ENCODE data around the gene CENPU.
"Not testable (repeated sequence)": the region's sequence is repeated elsewhere in the genome, so short reads cannot be mapped to it uniquely, and the experiment has no call there.

Gene CENPU

DNA sequence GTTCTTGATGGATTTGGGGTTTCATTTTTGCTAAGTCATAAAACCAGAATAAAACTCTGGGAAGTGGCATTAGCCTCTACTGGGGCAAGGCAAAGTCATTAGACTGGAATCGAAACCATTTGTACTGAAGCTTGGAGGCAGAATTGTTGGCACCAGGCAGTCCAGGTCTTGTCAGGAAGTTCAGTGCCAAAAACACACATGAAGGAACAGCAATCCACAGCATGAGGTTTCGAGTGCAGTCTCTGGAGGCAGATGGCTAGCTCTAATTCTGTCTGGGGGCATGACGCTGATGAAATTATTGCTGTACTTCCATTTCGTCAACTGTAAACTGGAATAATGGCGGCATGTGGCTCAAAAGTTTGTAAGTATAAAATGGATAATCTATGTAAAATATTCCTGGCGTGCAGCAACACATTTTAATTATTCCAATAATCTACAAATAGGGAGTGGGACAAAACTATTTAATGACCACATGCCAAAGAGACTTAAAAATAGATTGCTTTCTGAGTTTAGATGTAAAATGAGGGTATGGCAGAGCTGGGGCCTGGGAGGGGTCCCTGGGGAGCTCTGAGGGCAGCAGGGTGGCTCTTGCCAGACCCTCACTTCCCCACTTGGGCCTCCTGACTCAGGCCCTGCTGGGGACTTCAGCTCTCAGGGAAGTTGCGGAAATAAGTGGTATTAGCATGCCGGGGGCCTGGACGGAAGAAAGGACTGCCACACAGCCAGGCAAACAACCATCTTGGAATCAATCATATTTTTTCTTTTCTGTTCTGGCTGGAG, 18.8 kb upstream of the CENPU start:
- no peak for DNase-seq (ENCODE audit: low spot score)

DNA sequence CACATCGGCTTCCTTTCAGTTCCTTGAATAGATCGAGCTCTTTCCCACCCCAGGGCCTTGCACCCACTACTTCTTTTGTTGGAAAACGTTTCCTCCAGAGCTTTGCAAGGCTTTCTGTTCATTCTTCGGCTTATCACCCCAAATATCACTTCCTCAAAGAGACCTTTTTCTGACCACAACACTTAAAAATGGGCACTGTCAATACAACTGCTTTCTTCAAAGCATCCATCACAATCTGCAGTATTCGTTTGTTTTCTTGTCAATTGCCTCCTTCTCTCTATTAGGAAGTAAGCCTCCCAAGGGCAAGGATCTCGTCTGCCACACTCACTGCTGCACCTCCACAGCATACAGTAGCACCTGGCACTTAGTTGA, 17.7 kb upstream of the CENPU start:
- DNase-seq (ENCODE audit: low spot score), result no peak

DNA sequence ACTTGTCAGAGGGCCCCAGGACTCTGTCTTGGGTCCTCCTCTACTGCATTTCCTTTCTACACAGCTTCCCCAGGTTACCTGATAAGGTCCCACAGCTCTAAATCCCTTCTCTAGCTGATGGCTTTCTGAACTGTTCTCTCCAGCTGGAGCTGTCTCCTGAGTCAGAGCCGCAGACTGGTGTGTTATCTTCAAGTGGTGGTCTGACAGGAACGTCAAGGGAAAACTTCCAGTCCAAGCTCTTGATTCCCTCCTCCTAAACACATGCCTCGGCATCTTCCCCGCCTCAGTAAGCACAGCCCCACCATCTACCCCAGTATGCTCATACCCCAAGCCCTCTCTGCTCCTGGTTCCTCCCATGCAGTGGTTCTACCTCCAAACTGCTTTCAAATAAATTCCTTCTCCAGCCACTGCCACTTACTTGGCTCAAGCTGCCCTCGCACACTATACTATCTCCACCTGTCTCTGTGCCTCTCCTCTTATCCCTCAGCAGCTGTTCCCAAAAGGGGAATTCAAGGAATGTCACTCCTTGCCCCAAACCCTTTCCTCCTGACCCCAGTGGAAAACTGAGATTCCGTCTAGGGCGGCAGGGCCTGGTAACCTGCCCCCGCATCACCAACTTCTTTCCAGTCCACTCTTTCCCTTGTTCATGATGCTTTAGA, 17.2 kb upstream of the CENPU start:
- no peak for DNase-seq (ENCODE audit: low spot score)

DNA sequence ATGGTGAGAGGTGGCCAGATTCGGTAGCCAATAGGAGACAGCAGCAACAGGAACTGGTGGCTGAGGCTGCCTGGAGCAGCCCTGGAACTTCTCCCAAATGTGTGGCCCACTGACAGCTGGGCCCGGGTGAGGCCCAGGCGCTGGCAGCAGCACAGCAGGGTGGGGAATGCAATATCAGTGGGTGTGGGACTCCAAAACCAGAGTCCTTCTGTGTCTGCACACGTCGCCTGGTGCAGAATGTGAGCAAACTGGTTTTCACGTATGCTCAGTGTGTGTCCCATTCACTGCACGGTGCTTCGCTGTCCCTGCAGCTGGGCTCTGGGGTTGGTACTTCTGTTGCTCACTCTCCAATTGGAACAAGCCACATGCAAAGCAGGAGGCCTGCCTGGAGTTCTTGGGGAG, 14.4 kb upstream of the CENPU start:
- DNase-seq (ENCODE audit: low spot score), result no peak

DNA sequence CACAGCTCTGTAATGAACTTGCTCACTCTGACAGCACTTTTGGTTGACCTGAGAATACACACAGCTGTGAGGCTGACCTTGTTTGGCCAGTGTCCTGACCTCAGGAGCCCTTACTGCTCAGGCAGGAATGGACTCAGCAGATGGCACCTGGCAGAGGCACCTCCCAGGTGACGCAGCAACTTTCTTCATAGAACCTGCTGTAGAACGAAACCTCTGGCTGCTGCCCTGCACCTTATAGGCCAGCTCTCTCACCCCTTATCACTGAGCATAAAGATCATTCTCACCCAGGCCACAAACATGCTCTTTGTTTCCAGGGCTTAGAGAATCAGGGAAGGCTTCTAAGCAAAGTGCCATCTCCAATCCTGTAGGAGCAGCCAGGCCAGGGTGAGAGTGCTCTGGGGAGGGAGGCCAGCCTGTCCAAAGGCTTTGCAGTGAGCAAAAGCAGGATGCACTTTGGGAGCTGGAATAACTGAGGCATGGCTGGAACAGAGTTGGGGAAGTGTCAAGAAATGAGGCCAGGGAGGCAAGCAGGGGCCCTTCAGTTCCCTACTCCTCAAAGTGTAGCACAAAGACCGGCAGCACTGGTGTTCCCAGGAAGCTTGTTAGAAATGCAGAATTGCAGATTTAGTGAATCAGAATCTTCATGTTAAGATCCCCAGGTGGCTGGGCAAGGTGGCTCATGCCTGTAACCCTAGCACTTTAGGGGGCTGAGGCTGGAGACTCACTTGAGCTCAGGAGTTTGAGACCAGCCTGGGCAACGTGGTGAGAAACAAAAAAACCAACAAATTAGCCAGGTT, 13.3 kb upstream of the CENPU start:
- no peak for DNase-seq (ENCODE audit: low spot score)

DNA sequence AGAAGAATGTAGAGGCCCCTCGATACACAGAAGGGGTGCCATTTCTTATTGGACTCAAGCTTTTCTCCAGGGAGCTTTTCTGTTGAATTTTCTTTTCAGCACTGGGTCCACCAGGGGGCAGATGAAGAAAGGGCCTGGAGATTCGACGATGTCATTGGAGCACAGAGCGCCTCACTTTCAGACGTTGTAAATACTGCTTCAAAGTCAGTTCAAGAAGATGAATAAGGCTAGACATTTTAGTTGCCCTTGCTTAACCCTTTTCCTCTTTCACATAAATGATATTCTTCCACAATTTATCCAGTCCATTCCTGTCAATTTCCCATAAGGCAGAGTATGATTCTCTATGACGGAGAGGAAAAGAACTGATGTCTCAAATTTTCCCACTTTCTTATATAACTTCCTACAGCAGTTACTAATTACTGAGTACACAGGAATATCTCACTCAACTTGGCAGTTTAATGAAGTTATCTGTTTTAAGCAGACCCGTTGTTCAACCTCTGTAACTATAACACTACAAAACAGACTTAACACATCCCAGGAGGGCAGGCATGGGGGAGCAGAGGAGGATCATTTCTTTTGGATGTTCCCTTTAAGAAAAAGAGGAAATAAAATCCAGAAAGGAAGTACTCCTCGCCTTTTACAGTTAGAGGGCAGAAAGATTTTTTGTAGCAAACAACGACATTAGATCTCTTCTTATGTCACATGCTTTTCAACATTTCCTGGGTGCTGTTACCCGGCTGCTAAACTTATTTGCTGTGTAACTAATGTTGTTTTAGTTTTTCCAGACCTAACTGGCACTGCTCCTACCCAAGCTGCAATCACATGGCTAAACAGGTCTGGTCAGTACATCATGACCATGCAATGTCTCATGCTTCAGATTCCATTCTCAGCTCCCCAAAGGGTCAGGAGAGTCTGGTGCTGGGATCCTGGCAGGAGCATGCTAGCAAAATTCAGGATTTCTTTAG, 12.2 kb upstream of the CENPU start:
- DNase-seq (ENCODE audit: low spot score), result peak; percentile 73

DNA sequence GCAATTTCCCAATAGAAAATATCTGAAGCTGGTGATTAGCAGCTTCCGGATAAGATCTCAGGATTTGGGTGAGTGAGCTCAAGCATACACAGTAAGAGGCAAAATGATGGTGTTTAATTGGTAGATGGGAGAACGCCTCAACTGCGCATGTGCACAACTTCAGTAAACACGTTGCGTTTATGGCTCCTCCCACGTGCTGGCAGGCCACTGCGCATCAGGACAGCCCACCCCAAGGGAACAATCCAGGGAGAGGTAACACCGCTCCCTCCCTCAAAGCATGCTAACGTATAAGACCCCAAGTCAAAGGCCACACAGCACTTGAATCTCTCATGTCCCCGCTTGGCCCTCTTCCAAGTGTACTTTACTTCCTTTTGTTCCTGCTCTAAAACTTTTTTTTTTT, 10.3 kb upstream of the CENPU start:
- DNase-seq (ENCODE audit: low spot score), result no peak

DNA sequence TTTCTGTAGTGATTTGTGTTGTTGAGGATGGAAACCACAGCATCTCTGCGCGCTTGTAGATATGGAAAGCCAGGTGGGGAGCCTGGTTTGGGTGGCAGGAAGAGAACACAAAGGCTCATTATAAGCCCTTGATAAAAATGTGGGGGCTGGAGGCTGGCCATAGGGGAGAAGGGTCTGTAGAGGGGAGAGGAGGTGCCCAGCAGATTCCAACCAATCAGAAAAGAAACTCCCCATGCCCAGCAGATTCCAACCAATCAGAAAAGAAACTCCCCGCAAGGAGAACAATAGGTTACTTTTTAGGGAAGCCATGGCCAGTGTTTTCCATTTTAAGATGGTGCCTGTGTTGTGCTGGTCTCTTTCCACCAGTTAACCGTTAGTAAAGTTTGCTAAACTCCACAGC, 9.8 kb upstream of the CENPU start:
- no peak for DNase-seq (ENCODE audit: low spot score)

DNA sequence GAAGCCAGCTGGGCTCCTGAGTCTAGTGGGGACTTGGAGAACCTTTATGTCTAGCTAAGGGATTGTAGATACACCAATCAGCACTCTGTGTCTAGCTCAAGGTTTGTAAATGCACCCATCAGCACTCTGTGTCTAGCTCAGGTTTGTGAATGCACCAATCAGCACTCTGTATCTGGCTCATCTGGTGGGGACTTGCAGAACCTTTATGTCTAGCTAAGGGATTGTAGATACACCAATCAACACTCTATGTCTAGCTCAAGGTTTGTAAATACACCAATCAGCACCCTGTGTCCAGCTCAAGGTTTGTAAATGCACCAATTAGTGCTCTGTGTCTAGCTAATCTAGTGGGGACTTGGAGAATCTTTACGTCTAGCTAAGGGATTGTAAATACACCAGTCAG, 7.8 kb upstream of the CENPU start:
- DNase-seq (ENCODE audit: low spot score), result not testable (repeated sequence)

DNA sequence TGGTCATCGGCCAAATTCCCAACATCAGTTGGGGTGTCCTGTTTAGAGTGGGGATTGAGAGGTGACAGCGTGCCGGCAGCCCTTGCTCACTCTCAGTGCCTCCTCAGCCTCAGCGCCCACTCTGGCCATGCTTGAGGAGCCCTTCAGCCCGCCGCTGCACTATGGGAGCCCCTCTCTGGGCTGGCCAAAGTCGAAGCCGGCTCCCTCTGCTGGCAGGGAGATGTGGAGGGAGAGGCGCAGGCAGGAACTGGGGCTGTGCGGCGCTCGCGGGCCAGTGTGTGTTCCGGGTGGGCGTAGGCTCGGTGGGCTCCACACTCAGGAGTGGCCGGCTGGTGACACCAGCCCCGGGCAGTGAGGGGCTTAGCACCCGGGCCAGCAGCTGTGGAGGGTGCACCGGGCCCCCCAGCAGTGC, 7.1 kb upstream of the CENPU start:
- DNase-seq (ENCODE audit: low spot score), result no peak

DNA sequence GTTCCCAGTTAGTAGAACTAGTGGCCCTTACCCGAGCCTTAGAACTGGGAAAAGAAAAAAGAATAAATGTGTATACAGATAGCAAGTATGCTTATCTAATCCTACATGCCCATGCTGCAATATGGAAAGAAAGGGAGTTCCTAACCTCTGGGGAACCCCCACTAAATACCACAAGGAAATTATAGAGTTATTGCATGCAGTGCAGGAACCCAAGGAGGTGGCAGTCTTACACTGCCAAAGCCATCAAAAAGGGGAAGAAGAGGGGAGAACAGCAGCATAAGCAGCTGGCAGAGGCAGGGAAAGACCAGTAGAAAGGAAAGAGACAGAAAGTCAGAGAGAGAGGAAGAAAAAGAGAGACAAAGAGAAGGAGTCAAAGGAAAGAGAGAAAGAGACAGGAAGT, 5.7 kb upstream of the CENPU start:
- not testable (repeated sequence) for DNase-seq (ENCODE audit: low spot score)

DNA sequence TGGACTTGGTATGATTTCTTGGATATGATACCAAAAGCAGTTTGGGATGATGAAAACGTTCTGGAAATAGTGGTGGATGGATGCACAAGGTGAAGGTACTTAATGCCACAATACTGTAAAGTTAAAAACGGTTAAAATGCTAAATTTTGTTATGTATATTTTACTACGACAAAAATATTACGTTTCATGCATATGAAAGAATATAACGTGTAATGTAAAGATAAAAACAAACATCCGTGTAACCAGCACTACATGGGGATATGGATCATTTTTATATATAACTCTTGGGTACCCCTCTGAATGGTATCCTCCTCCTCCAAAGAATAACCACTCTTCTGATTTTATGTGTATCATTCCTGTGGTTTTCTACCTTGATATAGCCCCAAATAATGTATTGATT, 862 bp upstream of the CENPU start:
- DNase-seq (ENCODE audit: low spot score), result no peak

DNA sequence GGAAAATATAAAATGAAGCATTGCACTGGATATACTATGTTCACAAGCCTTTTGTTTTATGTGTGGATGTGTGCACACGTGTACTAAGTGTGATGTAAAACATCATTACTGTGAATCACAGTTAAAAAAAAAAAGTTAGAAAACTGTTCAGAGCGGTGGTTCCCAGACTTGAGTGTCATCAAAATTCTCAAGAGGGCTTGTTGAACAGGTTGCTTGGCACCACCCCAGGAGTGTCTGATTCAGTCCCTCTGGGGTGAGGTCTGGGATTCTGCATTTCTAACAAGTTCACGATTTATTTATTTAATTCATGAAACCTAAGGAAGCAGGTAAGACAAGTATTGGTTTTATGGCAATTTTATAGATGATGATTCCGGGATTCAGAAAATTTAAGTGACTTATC, 1.8 kb downstream of the CENPU start:
- DNase-seq (ENCODE audit: low spot score), result no peak

DNA sequence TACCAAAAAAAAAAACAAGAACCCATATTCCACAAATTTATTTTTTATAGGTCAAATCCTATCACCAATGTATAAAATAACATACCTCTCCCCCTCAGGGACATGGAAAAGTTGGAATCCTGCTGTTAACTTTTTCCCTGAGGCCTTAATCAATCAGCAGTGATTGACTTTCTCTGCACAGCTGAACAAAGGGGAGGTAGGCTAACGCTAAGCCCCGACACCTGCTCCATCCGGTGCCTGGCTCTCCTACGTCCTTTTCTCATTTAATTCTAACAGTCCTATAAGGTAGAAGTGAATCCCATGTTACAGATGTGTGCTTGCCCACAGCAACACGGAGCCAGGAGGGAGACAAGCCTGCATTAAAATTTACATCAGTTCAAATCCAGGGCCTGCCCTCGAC, 2.8 kb downstream of the CENPU start:
- no peak for DNase-seq (ENCODE audit: low spot score)

DNA sequence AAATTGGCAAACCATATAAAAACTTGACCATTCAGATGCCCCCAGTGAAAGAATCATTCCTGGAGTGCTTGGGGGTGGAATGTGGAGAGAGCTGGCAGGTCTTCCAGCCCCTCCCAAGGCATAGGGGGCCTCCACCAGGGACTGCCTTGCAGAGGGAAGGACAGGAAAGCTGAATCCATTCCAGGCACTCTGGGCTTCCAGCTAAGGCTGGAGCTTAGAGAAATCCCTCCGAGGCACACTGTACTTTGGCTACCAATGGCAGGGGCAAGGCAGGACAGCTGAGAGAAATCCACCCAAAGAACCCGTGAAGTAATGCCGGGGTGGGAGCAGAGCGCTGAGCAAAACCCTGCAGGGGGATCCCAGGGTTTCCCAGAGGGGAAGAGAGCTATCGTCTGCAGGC, 4.0 kb downstream of the CENPU start:
- DNase-seq (ENCODE audit: low spot score), result no peak

DNA sequence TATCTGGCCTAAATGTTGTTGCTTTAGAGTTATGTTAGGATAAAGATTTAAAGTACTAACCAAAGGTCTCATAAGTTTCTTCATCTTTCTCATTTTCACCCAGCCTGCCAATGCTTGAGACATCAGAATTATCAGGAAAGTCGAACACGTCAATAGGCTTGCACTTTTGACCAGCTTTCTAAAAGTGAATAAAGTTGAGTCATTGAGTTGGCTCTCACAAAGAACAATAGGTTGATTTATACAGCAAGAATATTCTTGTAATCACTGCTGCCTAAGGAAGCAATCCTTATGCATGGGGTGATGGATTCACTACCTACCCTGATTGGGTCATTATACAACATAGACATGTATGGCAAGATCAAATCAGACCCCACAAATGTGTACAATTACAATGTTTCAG, 5.0 kb downstream of the CENPU start:
- DNase-seq (ENCODE audit: low spot score), result no peak

DNA sequence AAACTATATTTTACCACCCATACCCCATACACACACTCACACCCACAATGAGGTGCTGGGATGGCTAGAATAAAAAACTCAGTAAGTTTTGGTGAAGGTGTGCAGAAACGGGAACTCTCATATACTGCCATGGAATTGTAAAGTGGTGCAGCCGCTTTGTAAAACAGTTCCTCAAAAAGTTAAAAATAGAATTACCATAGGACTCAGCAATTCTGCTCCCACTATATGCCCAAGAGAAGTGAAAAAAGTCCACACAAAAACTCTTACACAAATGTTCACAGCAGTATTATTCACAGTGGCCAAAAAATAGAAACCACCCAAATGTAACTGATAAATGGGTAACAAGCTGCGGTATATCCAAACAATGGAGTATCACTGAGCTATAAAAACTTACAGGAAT, 6.5 kb downstream of the CENPU start:
- DNase-seq (ENCODE audit: low spot score), result no peak

DNA sequence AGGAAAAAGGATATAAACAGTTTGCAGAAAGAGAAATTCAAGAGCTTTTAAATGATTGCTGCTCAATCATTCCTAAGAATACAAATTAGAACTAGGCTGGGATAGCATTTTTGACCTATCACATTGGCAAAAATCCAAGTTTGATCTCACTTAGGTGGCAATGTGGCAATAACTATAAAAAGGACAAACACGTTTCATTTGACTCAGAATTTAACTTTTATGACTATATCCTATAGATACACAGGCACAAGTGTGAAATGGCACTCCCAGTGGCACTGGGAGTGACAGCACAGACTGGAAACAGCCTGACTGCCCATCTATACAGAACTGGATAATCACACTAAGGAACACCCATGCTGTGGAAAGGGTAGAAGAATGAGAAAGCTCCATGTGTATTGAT, 11.1 kb downstream of the CENPU start:
- no peak for DNase-seq (ENCODE audit: low spot score)

DNA sequence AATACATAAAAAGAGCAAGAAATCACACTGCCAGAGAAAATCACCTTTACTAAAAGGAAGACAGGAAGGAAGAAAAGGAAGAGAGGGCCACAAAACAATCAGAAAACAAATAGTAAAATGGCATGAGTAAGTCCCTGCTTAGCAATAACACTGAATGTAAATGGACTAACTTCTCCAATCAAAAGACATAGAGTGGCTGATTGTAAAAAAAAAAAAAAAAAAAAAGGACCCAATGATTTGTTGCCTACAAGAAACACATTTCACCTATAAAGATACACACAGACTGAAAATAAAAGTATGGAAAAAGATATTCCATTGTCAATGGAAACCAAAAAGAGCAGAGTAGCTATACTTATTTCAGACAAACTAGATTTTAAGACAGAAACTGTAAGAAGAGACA, 12.6 kb downstream of the CENPU start:
- no peak for DNase-seq (ENCODE audit: low spot score)

DNA sequence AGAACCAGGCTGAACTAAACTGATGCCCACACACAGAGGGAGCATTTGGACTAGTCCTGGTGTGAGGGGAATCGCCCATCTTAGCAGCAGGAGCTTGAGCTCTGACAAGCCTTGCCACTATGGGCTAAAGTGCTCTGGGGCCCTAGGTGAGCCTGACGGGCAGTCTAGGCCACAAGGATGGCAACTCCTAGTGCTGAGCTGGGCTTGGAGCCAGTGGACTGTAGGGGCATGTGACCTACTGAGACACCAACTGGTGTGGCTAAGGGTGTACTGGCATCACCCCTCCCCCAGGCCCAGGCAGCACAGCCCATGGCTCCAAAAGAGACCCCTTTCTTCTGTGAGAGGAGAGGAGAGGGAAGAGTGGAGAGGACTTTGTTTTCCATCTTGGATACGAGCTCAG, 14.5 kb downstream of the CENPU start:
- DNase-seq (ENCODE audit: low spot score), result no peak

DNA sequence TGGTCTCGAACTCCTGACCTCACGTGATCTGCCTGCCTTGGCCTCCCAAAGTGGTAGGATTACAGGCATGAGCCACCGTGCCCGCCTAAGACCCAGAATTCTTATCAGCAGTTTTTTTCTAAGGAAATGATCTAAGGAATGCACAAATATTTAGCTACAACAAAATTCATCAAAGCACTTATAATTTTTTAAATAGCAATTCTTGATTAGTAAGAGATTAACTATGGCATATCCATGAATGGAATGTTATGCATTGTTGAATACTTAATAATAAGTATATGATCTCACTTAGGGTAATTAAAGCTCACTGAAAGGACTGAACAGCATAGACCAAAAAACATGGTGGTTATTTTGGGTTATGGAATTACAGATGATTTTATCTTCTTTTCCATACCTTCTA, 18.4 kb downstream of the CENPU start:
- no peak for DNase-seq (ENCODE audit: low spot score)

DNA sequence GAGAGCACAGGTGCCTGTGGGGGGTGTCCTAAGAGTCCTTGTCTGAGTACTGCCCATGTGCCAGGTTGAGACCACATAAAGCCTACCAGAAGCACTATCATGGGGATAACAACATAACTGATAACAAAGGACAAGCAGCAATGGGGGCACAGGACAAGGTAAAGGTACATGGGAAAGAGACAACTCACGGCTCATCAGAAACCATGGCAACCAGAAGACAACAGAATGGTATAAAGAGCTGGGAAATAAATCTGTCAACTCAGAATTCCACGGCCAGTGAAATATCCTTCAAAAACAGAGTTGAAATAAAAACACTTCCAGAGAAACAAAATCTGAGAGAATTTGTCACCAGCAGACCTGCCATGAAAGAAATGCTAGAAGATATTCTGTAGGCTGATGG, 20.0 kb downstream of the CENPU start:
- no peak for DNase-seq (ENCODE audit: low spot score)
